DOHH2 (cell line): Measurements from ENCODE around the gene OCA2.

ENCODE experiments used
- CTCF ChIP-seq: fragments of 200-600 bp; sonication (generic); IDR thresholded peaks from one replicate; pipeline ENCODE4 v1.5.1; 2014; ENCODE audit warnings: antibody characterized with exemption, mild to moderate bottlenecking, low read depth, low read length; ENCODE audit not compliant: poor library complexity, severe bottlenecking
- EZH2phosphoT487 ChIP-seq: fragments of 200-600 bp; sonication (generic); IDR thresholded peaks from 2 replicates; pipeline ENCODE4 v1.6.1; 2017; ENCODE audit warnings: borderline replicate concordance, mild to moderate bottlenecking, antibody characterized with exemption, low read length, moderate library complexity, mixed read lengths

- TF ChIP-seq CTCF (no peak), EZH2phosphoT487 (no peak)
These were observed 27.9 kb upstream of the OCA2 start for GRCh38 chr15:28127036-28127435.
